HCT116 (cell line): Measurements from ENCODE around the gene FOXN3. TPM values are rescaled to one million over a fixed set of nuclear protein-coding genes. Genes with fewer than 3 reads are reported as not detected.

Experiments used
- ATAC-seq: fragments of 200-7000 bp; cut with Tn5 transposase; 2 replicates; pipeline ENCODE4 v1.9.1; 2020; ENCODE audit warnings: mild to moderate bottlenecking, moderate library complexity
- BruUV-seq: library from RNA; stranded (reverse); fragments of 400-500 nt; replicated peaks from 2 replicates; lab custom pipeline; 2021; lab: Mats Ljungman, UMichigan
- CTCF ChIA-PET: fragments of 300-600 bp; sonication (Branson Sonifier 250); formaldehyde crosslinking; loops from one replicate; lab custom pipeline; 2021; ENCODE audit warnings: antibody characterized with exemption; lab: Charles Lee
- POLR2A ChIA-PET: fragments of 300-600, 350-600 bp; sonication (Branson Sonifier 250); formaldehyde crosslinking; loops from one replicate; lab custom pipeline; 2021; ENCODE audit warnings: antibody characterized with exemption; lab: Charles Lee
- RAD21 ChIA-PET, 2 experiments: fragments of 300-600 bp; sonication (Branson Sonifier 250); formaldehyde crosslinking; loops; one replicate each; lab custom pipeline; 2023; ENCODE audit warnings: low total read pairs in 2 of 2; ENCODE audit not compliant: uncharacterized antibody in 2 of 2, unreplicated experiment in 2 of 2, low non-redundant PET in 1 of 2; lab: Charles Lee
- DNase-seq: peaks from one replicate; pipeline ENCODE4 v3.0.0-alpha.2; 2010; ENCODE audit warnings: low read depth, low spot score
- H2AFZ ChIP-seq: fragments of 200-600 bp; shearing (Covaris generic), sonication (generic); 2 replicates; pipeline ENCODE4 v1.6.1; 2017; ENCODE audit warnings: low read depth, mixed run types, mixed read lengths, antibody characterized with exemption, low read length; ENCODE audit not compliant: poor library complexity, severe bottlenecking
- H3K27ac ChIP-seq: 2 replicates; pipeline ENCODE4 v1.5.1; 2012; ENCODE audit warnings: low read depth, low read length
- H3K27me3 ChIP-seq: fragments of 200-600 bp; sonication (generic); 2 replicates; pipeline ENCODE4 v1.6.1; 2016; ENCODE audit warnings: mixed run types, low read length, mixed read lengths; ENCODE audit not compliant: insufficient read depth
- H3K36me3 ChIP-seq, 2 experiments: fragments of 200-500 bp in 1 of 2; fragments of 200-600 bp in 1 of 2; sonication (Bioruptor generic) in 1 of 2; sonication (generic) in 1 of 2; 2 replicates each; pipeline versions ENCODE4 v1.5.1 to v1.6.1; 2014 to 2016; ENCODE audit warnings: low read length in 2 of 2, inconsistent platforms in 1 of 2, mixed read lengths in 1 of 2, mixed run types in 1 of 2; ENCODE audit not compliant: insufficient read depth in 2 of 2, control insufficient read depth in 1 of 2
- H3K4me1 ChIP-seq, 2 experiments: fragments of 200-600 bp in 1 of 2; sonication (generic) in 1 of 2; 2 replicates each; pipeline versions ENCODE4 v1.5.1 to v1.6.1; 2012 to 2017; ENCODE audit warnings: low read length in 2 of 2, inconsistent platforms in 1 of 2, mild to moderate bottlenecking in 1 of 2, mixed read lengths in 1 of 2, mixed run types in 1 of 2, moderate library complexity in 1 of 2; ENCODE audit not compliant: insufficient read depth in 2 of 2, control insufficient read depth in 1 of 2
- H3K4me2 ChIP-seq: fragments of 200-600 bp; sonication (generic); 2 replicates; pipeline ENCODE4 v1.6.1; 2017; ENCODE audit warnings: mixed run types, low read length, mixed read lengths
- H3K4me3 ChIP-seq, 2 experiments: fragments of 200-600 bp in 1 of 2; sonication (generic) in 1 of 2; replicated peaks in 1 of 2; 2 replicates each; pipeline ENCODE4 v1.5.1; 2011 to 2016; ENCODE audit warnings: low read length in 2 of 2, control low read depth in 1 of 2, low read depth in 1 of 2, mild to moderate bottlenecking in 1 of 2, mixed read lengths in 1 of 2, mixed run types in 1 of 2
- H3K79me2 ChIP-seq: fragments of 200-600 bp; sonication (generic); 2 replicates; pipeline ENCODE4 v1.6.1; 2017; ENCODE audit warnings: mild to moderate bottlenecking, mixed run types, low read length, moderate library complexity, mixed read lengths; ENCODE audit not compliant: insufficient read depth
- H3K9ac ChIP-seq: fragments of 200-600 bp; sonication (generic); 2 replicates; pipeline ENCODE4 v1.6.1; 2016; ENCODE audit warnings: low read length, mixed read lengths
- H3K9me2 ChIP-seq: fragments of 200-600 bp; sonication (generic), shearing (Covaris generic); 2 replicates; pipeline ENCODE4 v1.6.1; 2017; ENCODE audit warnings: mixed run types, mild to moderate bottlenecking, moderate library complexity; ENCODE audit not compliant: insufficient read depth
- H3K9me3 ChIP-seq, 2 experiments: fragments of 200-500 bp in 1 of 2; fragments of 200-600 bp in 1 of 2; sonication (Bioruptor generic) in 1 of 2; sonication (generic) in 1 of 2; 2 replicates each; pipeline ENCODE4 v1.6.1; 2014 to 2017; ENCODE audit warnings: low read length in 2 of 2, mixed read lengths in 2 of 2, inconsistent platforms in 1 of 2, low read depth in 1 of 2, mild to moderate bottlenecking in 1 of 2, mixed run types in 1 of 2, moderate library complexity in 1 of 2; ENCODE audit not compliant: control insufficient read depth in 1 of 2, insufficient read depth in 1 of 2
- H4K20me1 ChIP-seq: fragments of 200-600 bp; sonication (generic), shearing (Covaris generic); 2 replicates; pipeline ENCODE4 v1.6.1; 2017; ENCODE audit warnings: mixed run types, mild to moderate bottlenecking, moderate library complexity; ENCODE audit not compliant: insufficient read depth
- ATF3 ChIP-seq: IDR thresholded peaks from 2 replicates; pipeline ENCODE4 v1.6.1; 2012
- CBX3 ChIP-seq: IDR thresholded peaks from 2 replicates; pipeline ENCODE4 v1.6.1; 2012; ENCODE audit warnings: low read depth
- CEBPB ChIP-seq: IDR thresholded peaks from 2 replicates; pipeline ENCODE4 v1.6.1; 2012; ENCODE audit warnings: low read depth
- CTCF ChIP-seq, 3 experiments: fragments of 200-600 bp in 1 of 3; sonication (generic) in 1 of 3; IDR thresholded peaks in 2 of 3; conservative IDR thresholded peaks in 1 of 3; 2 replicates each; pipeline ENCODE4 v1.5.1; 2012 to 2017; ENCODE audit warnings: low read depth in 2 of 3, low read length in 2 of 3, antibody characterized with exemption in 1 of 3, borderline replicate concordance in 1 of 3, control low read depth in 1 of 3, mild to moderate bottlenecking in 1 of 3, mixed read lengths in 1 of 3, mixed run types in 1 of 3, moderate library complexity in 1 of 3; ENCODE audit not compliant: insufficient read depth in 1 of 3
- EGR1 ChIP-seq: IDR thresholded peaks from 2 replicates; pipeline ENCODE4 v1.6.1; 2012; ENCODE audit warnings: low read depth
- ELF1 ChIP-seq: IDR thresholded peaks from 2 replicates; pipeline ENCODE4 v1.6.1; 2012; ENCODE audit warnings: low read depth, borderline replicate concordance
- EZH2 ChIP-seq: fragments of 200-600 bp; sonication (generic); IDR thresholded peaks from 2 replicates; pipeline ENCODE4 v1.6.1; 2017; ENCODE audit warnings: antibody characterized with exemption, mixed run types
- EZH2phosphoT487 ChIP-seq: fragments of 200-600 bp; IDR thresholded peaks from 2 replicates; pipeline ENCODE4 v1.6.1; 2018; ENCODE audit warnings: antibody characterized with exemption, borderline replicate concordance
- FOSL1 ChIP-seq: IDR thresholded peaks from 2 replicates; pipeline ENCODE4 v1.6.1; 2012; ENCODE audit warnings: low read depth
- JUND ChIP-seq: IDR thresholded peaks from 2 replicates; pipeline ENCODE4 v1.6.1; 2012
- MAX ChIP-seq: IDR thresholded peaks from 2 replicates; pipeline ENCODE4 v1.6.1; 2012
- POLR2A ChIP-seq: IDR thresholded peaks from 2 replicates; pipeline ENCODE4 v1.7.0; 2011; ENCODE audit warnings: borderline replicate concordance; ENCODE audit not compliant: insufficient read depth, insufficient read length; ENCODE audit errors: extremely low read depth
- POLR2AphosphoS5 ChIP-seq: IDR thresholded peaks from 2 replicates; pipeline ENCODE4 v1.6.1; 2011; ENCODE audit warnings: mild to moderate bottlenecking, low read depth, low read length, moderate library complexity
- RAD21 ChIP-seq: IDR thresholded peaks from 2 replicates; pipeline ENCODE4 v1.6.1; 2012; ENCODE audit warnings: low read depth, mild to moderate bottlenecking
- REST ChIP-seq: IDR thresholded peaks from 2 replicates; pipeline ENCODE4 v1.6.1; 2012; ENCODE audit warnings: low read depth
- SIN3A ChIP-seq: IDR thresholded peaks from 2 replicates; pipeline ENCODE4 v1.6.1; 2012; ENCODE audit warnings: low read depth
- YY1 ChIP-seq: IDR thresholded peaks from 2 replicates; pipeline ENCODE4 v1.6.1; 2011; ENCODE audit warnings: low read length, low read depth, moderate library complexity, mild to moderate bottlenecking; ENCODE audit not compliant: insufficient replicate concordance; ENCODE audit errors: extremely low read depth
- ZBTB33 ChIP-seq: IDR thresholded peaks from 2 replicates; pipeline ENCODE4 v1.6.1; 2011; ENCODE audit warnings: mild to moderate bottlenecking, low read length, moderate library complexity; ENCODE audit not compliant: insufficient replicate concordance; ENCODE audit errors: extremely low read depth
- ZFX ChIP-seq: fragments of 450-650 bp; IDR thresholded peaks from 2 replicates; pipeline ENCODE4 v1.6.1; 2017
- ZNF274 ChIP-seq: fragments of 200-500 bp; sonication (Bioruptor generic); IDR thresholded peaks from 2 replicates; pipeline ENCODE4 v1.6.1; 2014; ENCODE audit warnings: mild to moderate bottlenecking, low read depth, low read length, inconsistent platforms
- intact Hi-C: fragments of 100-400 bp; cut with micrococcal nuclease; formaldehyde crosslinking; loops from 2 replicates; pipeline ENCODE4 v1.10.0; 2022
- total RNA-seq: library from RNA; stranded (reverse); gene quantifications from one replicate; pipeline ENCODE4 v1.2.1, GENCODE V29; 2021; ENCODE audit not compliant: unreplicated experiment

Gene FOXN3
- total RNA-seq, 1 experiment from 2014 or later = 20.0 TPM

GRCh38 chr14:89314274-89314673, 102.8 kb downstream of the FOXN3 start (continued):
- TF ChIP-seq EGR1 (no peak), ZNF274 (no peak)

- no peak for ATAC-seq
- POLR2A ChIA-PET = no interaction called here
- BruUV-seq = no TSS peak
- peaks cover 4 to 10% of the 10 kb centered on the region in 2 experiments; a peak in 3 of 4 replicates for H3K4me1 ChIP-seq
- no peak for TF ChIP-seq CEBPB
- no peak for TF ChIP-seq REST
- no peak for TF ChIP-seq SIN3A
- no peak for TF ChIP-seq MAX
- TF ChIP-seq JUND = no peak
- no peak for TF ChIP-seq RAD21
- no peak for TF ChIP-seq EZH2phosphoT487
- no peak for TF ChIP-seq FOSL1
- no peak for TF ChIP-seq EZH2
- no peak for TF ChIP-seq CTCF (IDR thresholded peaks at IDR 0.05 in 2 of 3, conservative IDR thresholded peaks at IDR 0.05 in 1 of 3; ENCODE audit: borderline replicate concordance in 1 of 3, insufficient read depth in 1 of 3, low read depth in 2 of 3, low read length in 2 of 3)
- no peak for TF ChIP-seq YY1
- no peak for TF ChIP-seq POLR2AphosphoS5
- TF ChIP-seq POLR2A = no peak
- no peak for TF ChIP-seq ELF1
- TF ChIP-seq ZFX = no peak
- no peak for TF ChIP-seq ZBTB33
- no peak for TF ChIP-seq CBX3
- TF ChIP-seq ATF3 = no peak
- TF ChIP-seq, all 23 proteins: peak for 0
- H3K9ac ChIP-seq = no peak overlapping the region
- RAD21 ChIA-PET = no interaction called here
- CTCF ChIA-PET = no interaction called here
- no peaks in the 10 kb centered on the region for H3K9me3 ChIP-seq
- no peak overlapping the region for H3K27ac ChIP-seq
- no peaks in the 10 kb centered on the region for H3K79me2 ChIP-seq
- no peaks in the 10 kb centered on the region for H3K36me3 ChIP-seq
- intact Hi-C loops = no loop called here
- no peaks in the 10 kb centered on the region for H3K27me3 ChIP-seq
- no peak for DNase-seq
- no peak overlapping the region for H3K4me2 ChIP-seq
- no peaks in the 10 kb centered on the region for H4K20me1 ChIP-seq
- H2AFZ ChIP-seq = no peak overlapping the region
- no peaks in the 10 kb centered on the region for H3K9me2 ChIP-seq
- no peak overlapping the region for H3K4me3 ChIP-seq
These were observed 104.1 kb downstream of the FOXN3 start for GRCh38 chr14:89312932-89313331.
